HG03521 (cell line): ENCODE data around the gene FAAP20.

Experiments
- ATAC-seq: cut with Tn5 transposase; IDR thresholded peaks from one replicate; pipeline ENCODE4 v1.9.1; 2021; ENCODE audit warnings: mild to moderate bottlenecking, moderate library complexity; ENCODE audit not compliant: unreplicated experiment

Gene FAAP20

GRCh38 chr1:2230781-2231531 lies 36.4 kb upstream of the FAAP20 start:
- no peak for ATAC-seq

- ATAC-seq = no peak
Measured at GRCh38 chr1:2229911-2230731, 35.5 kb upstream of the FAAP20 start.

- ATAC-seq = no peak
Measured at GRCh38 chr1:2229037-2229864, 34.7 kb upstream of the FAAP20 start.

- no peak for ATAC-seq
Measured at GRCh38 chr1:2228694-2229036, 34.1 kb upstream of the FAAP20 start.

GRCh38 chr1:2228157-2228594 lies 33.6 kb upstream of the FAAP20 start, which contains the start of gene SKI:
TSS of gene SKI (plus strand) at chr1:2228319. CDS start at chr1:2228767, 448 bp downstream.
- ATAC-seq = no peak

GRCh38 chr1:2227346-2228156 lies 33.0 kb upstream of the FAAP20 start:
- ATAC-seq = peak; percentile 91

GRCh38 chr1:2226525-2227345 lies 32.2 kb upstream of the FAAP20 start:
- ATAC-seq = no peak

- ATAC-seq = no peak
Measured at GRCh38 chr1:2224631-2225428, 30.3 kb upstream of the FAAP20 start.

GRCh38 chr1:2224170-2224584 lies 29.6 kb upstream of the FAAP20 start:
- no peak for ATAC-seq

GRCh38 chr1:2221271-2221670 lies 26.7 kb upstream of the FAAP20 start:
- no peak for ATAC-seq

- no peak for ATAC-seq
Measured at GRCh38 chr1:2216767-2217058, 22.1 kb upstream of the FAAP20 start.

GRCh38 chr1:2215909-2216766 lies 21.6 kb upstream of the FAAP20 start:
- ATAC-seq = no peak

GRCh38 chr1:2215329-2215728 lies 20.8 kb upstream of the FAAP20 start:
- no peak for ATAC-seq

GRCh38 chr1:2214541-2215241 lies 20.1 kb upstream of the FAAP20 start:
- ATAC-seq = no peak

- no peak for ATAC-seq
Measured at GRCh38 chr1:2213576-2214505, 19.3 kb upstream of the FAAP20 start.
